HEK293 (cell line): Measurements from ENCODE around the gene TRPC4.

ENCODE experiments used
- CTCF ChIA-PET: fragments of 350-600 bp; formaldehyde crosslinking; extraction: SDS; loops from one replicate; lab custom pipeline; 2021; ENCODE audit warnings: antibody characterized with exemption; lab: Yijun Ruan, JAX
- POLR2A ChIA-PET: fragments of 300-600 bp; formaldehyde crosslinking; extraction: SDS; loops from one replicate; lab custom pipeline; 2020; ENCODE audit warnings: antibody characterized with exemption, inconsistent platforms; lab: Yijun Ruan, JAX
- H3K27ac ChIP-seq: fragments of 200-500 bp; sonication (Bioruptor generic); 2 replicates; pipeline ENCODE4 v1.5.1; 2014; ENCODE audit warnings: low read depth, low read length, control low read depth, inconsistent platforms; ENCODE audit errors: extremely low read depth
- H3K36me3 ChIP-seq, 2 experiments: fragments of 200-500 bp in 1 of 2; sonication (Bioruptor generic) in 1 of 2; 1 replicate in 1 of 2; 2 replicates in 1 of 2; pipeline ENCODE4 v1.5.1; 2014 to 2017; ENCODE audit warnings: inconsistent platforms in 2 of 2, low read length in 2 of 2; ENCODE audit not compliant: control insufficient read depth in 2 of 2, insufficient read depth in 1 of 2
- H3K4me1 ChIP-seq: fragments of 200-500 bp; sonication (Bioruptor generic); 2 replicates; pipeline ENCODE4 v1.5.1; 2014; ENCODE audit warnings: mild to moderate bottlenecking, low read length, inconsistent platforms; ENCODE audit not compliant: control insufficient read depth, insufficient read depth
- H3K4me3 ChIP-seq: 2 replicates; pipeline ENCODE4 v1.5.1; 2011; ENCODE audit warnings: low read depth, mild to moderate bottlenecking, control low read depth, low read length, moderate library complexity
- H3K9me3 ChIP-seq: fragments of 200-500 bp; sonication (Bioruptor generic); 2 replicates; pipeline ENCODE4 v1.5.1; 2014; ENCODE audit warnings: low read depth, low read length, inconsistent platforms; ENCODE audit not compliant: control insufficient read depth, insufficient read depth
- HOXC10 ChIP-seq: sonication (generic); formaldehyde crosslinking; IDR thresholded peaks from 2 replicates; pipeline ENCODE4 v1.8.1; 2023; ENCODE audit warnings: mild to moderate bottlenecking, missing genetic modification reagents
- OSR2 ChIP-seq: fragments of 450-650 bp; formaldehyde crosslinking; IDR thresholded peaks from 2 replicates; pipeline ENCODE4 v1.5.1; 2016; ENCODE audit warnings: missing biosample characterization, missing genetic modification characterization
- PRDM1 ChIP-seq: fragments of 450-650 bp; formaldehyde crosslinking; IDR thresholded peaks from 2 replicates; pipeline ENCODE4; 2016; ENCODE audit warnings: missing biosample characterization, missing genetic modification characterization
- REPIN1 ChIP-seq: fragments of 450-650 bp; formaldehyde crosslinking; IDR thresholded peaks from 2 replicates; pipeline ENCODE4 v1.5.1; 2017; ENCODE audit warnings: missing biosample characterization, missing genetic modification characterization, low read depth
- SETDB1 ChIP-seq: IDR thresholded peaks from one replicate; pipeline ENCODE4 v1.6.1; 2017; ENCODE audit warnings: mild to moderate bottlenecking, low read length, moderate library complexity, mixed read lengths; ENCODE audit not compliant: insufficient read length
- SP7 ChIP-seq: fragments of 450-650 bp; formaldehyde crosslinking; IDR thresholded peaks from 2 replicates; pipeline ENCODE4 v1.5.1; 2016; ENCODE audit warnings: missing biosample characterization, missing genetic modification characterization
- TSHZ1 ChIP-seq: fragments of 450-650 bp; formaldehyde crosslinking; IDR thresholded peaks from 2 replicates; pipeline ENCODE4 v1.5.1; 2016; ENCODE audit warnings: missing biosample characterization, missing genetic modification characterization, borderline replicate concordance
- WT1 ChIP-seq: fragments of 450-650 bp; formaldehyde crosslinking; IDR thresholded peaks from 2 replicates; pipeline ENCODE4 v1.5.1; 2016; ENCODE audit warnings: missing biosample characterization, missing genetic modification characterization
- ZBTB20 ChIP-seq: fragments of 450-650 bp; formaldehyde crosslinking; IDR thresholded peaks from 2 replicates; pipeline ENCODE4 v1.5.1; 2016; ENCODE audit warnings: missing biosample characterization, missing genetic modification characterization
- ZFHX2 ChIP-seq: fragments of 450-650 bp; formaldehyde crosslinking; conservative IDR thresholded peaks from 2 replicates; pipeline ENCODE4 v1.5.1; 2016; ENCODE audit warnings: missing biosample characterization, missing genetic modification characterization
- ZNF112 ChIP-seq: fragments of 450-650 bp; formaldehyde crosslinking; IDR thresholded peaks from 2 replicates; pipeline ENCODE4 v1.5.0; 2017; ENCODE audit warnings: missing biosample characterization, missing genetic modification characterization
- ZNF114 ChIP-seq: fragments of 450-650 bp; formaldehyde crosslinking; IDR thresholded peaks from 2 replicates; pipeline ENCODE4 v1.5.0; 2017; ENCODE audit warnings: missing biosample characterization, missing genetic modification characterization
- ZNF121 ChIP-seq: fragments of 450-650 bp; formaldehyde crosslinking; IDR thresholded peaks from 2 replicates; pipeline ENCODE4 v1.5.1; 2016; ENCODE audit warnings: missing biosample characterization, missing genetic modification characterization
- ZNF133 ChIP-seq: fragments of 450-650 bp; formaldehyde crosslinking; IDR thresholded peaks from 2 replicates; pipeline ENCODE4 v1.5.1; 2016; ENCODE audit warnings: missing biosample characterization, missing genetic modification characterization
- ZNF174 ChIP-seq: fragments of 450-650 bp; formaldehyde crosslinking; IDR thresholded peaks from 2 replicates; pipeline ENCODE4 v1.5.0; 2017; ENCODE audit warnings: missing biosample characterization, mild to moderate bottlenecking, missing genetic modification characterization
- ZNF366 ChIP-seq: fragments of 450-650 bp; formaldehyde crosslinking; conservative IDR thresholded peaks from 2 replicates; pipeline ENCODE4 v1.5.1; 2016; ENCODE audit warnings: missing biosample characterization, missing genetic modification characterization
- ZNF416 ChIP-seq: fragments of 450-650 bp; formaldehyde crosslinking; IDR thresholded peaks from 2 replicates; pipeline ENCODE4 v1.5.1; 2016; ENCODE audit warnings: missing biosample characterization, missing genetic modification characterization
- ZNF48 ChIP-seq: fragments of 450-650 bp; formaldehyde crosslinking; IDR thresholded peaks from 2 replicates; pipeline ENCODE4 v1.5.1; 2016; ENCODE audit warnings: missing biosample characterization, missing genetic modification characterization
- ZNF571 ChIP-seq: fragments of 450-650 bp; formaldehyde crosslinking; IDR thresholded peaks from 2 replicates; pipeline ENCODE4 v1.5.0; 2017; ENCODE audit warnings: missing biosample characterization, missing genetic modification characterization
- ZNF621 ChIP-seq: fragments of 450-650 bp; formaldehyde crosslinking; IDR thresholded peaks from 2 replicates; pipeline ENCODE4 v1.5.1; 2017; ENCODE audit warnings: missing biosample characterization, missing genetic modification characterization
- ZNF677 ChIP-seq: fragments of 450-650 bp; IDR thresholded peaks from 2 replicates; pipeline ENCODE4 v1.5.0; 2018; ENCODE audit warnings: missing biosample characterization, mild to moderate bottlenecking, missing genetic modification characterization, moderate library complexity
- ZNF76 ChIP-seq: fragments of 450-650 bp; formaldehyde crosslinking; IDR thresholded peaks from 2 replicates; pipeline ENCODE4; 2016; ENCODE audit warnings: low read depth, missing biosample characterization, missing genetic modification characterization, borderline replicate concordance
- ZNF777 ChIP-seq: fragments of 450-650 bp; formaldehyde crosslinking; IDR thresholded peaks from 2 replicates; pipeline ENCODE4 v1.5.1; 2017; ENCODE audit warnings: missing biosample characterization, missing genetic modification characterization, borderline replicate concordance
- ZNF792 ChIP-seq: fragments of 450-650 bp; formaldehyde crosslinking; IDR thresholded peaks from 2 replicates; pipeline ENCODE4 v1.5.1; 2016; ENCODE audit warnings: missing biosample characterization, missing genetic modification characterization
- ZSCAN16 ChIP-seq: fragments of 450-650 bp; formaldehyde crosslinking; IDR thresholded peaks from 2 replicates; pipeline ENCODE4 v1.5.1; 2016; ENCODE audit warnings: missing biosample characterization, missing genetic modification characterization
- TF ChIP-seq, protein P1 (sequence below): fragments of 450-650 bp; formaldehyde crosslinking; IDR thresholded peaks from 2 replicates; pipeline ENCODE4 v1.5.1; 2016; ENCODE audit warnings: missing biosample characterization, missing genetic modification characterization, borderline replicate concordance
- TF ChIP-seq, protein P2 (sequence below): fragments of 450-650 bp; formaldehyde crosslinking; IDR thresholded peaks from 2 replicates; pipeline ENCODE4 v1.5.1; 2016; ENCODE audit warnings: missing biosample characterization, missing genetic modification characterization

The TRPC4 gene

GRCh38 chr13:37707739-37708500, 161.7 kb downstream of the TRPC4 start:
- H3K9me3 ChIP-seq, result no peaks in the 10 kb centered on the region
- POLR2A ChIA-PET, result no interaction called here
- H3K36me3 ChIP-seq, result no peaks in the 10 kb centered on the region
- no peak overlapping the region for H3K4me3 ChIP-seq
- H3K27ac ChIP-seq, result no peak overlapping the region
- TF ChIP-seq ZNF121 (tag by site-specific recombination), result no peak
- no peak for TF ChIP-seq HOXC10 (CRISPR knock-in tag)
- TF ChIP-seq ZNF114 (tag by site-specific recombination), result no peak
- no peak for TF ChIP-seq ZBTB20 (tag by site-specific recombination)
- TF ChIP-seq SETDB1, result no peak
- no peak for TF ChIP-seq ZSCAN16 (tag by site-specific recombination)
- no peak for TF ChIP-seq REPIN1
- no peak for TF ChIP-seq PRDM1
- TF ChIP-seq ZNF777 (tag by site-specific recombination), result no peak
- no peak for TF ChIP-seq ZNF366 (tag by site-specific recombination)
- TF ChIP-seq, protein P1, sequence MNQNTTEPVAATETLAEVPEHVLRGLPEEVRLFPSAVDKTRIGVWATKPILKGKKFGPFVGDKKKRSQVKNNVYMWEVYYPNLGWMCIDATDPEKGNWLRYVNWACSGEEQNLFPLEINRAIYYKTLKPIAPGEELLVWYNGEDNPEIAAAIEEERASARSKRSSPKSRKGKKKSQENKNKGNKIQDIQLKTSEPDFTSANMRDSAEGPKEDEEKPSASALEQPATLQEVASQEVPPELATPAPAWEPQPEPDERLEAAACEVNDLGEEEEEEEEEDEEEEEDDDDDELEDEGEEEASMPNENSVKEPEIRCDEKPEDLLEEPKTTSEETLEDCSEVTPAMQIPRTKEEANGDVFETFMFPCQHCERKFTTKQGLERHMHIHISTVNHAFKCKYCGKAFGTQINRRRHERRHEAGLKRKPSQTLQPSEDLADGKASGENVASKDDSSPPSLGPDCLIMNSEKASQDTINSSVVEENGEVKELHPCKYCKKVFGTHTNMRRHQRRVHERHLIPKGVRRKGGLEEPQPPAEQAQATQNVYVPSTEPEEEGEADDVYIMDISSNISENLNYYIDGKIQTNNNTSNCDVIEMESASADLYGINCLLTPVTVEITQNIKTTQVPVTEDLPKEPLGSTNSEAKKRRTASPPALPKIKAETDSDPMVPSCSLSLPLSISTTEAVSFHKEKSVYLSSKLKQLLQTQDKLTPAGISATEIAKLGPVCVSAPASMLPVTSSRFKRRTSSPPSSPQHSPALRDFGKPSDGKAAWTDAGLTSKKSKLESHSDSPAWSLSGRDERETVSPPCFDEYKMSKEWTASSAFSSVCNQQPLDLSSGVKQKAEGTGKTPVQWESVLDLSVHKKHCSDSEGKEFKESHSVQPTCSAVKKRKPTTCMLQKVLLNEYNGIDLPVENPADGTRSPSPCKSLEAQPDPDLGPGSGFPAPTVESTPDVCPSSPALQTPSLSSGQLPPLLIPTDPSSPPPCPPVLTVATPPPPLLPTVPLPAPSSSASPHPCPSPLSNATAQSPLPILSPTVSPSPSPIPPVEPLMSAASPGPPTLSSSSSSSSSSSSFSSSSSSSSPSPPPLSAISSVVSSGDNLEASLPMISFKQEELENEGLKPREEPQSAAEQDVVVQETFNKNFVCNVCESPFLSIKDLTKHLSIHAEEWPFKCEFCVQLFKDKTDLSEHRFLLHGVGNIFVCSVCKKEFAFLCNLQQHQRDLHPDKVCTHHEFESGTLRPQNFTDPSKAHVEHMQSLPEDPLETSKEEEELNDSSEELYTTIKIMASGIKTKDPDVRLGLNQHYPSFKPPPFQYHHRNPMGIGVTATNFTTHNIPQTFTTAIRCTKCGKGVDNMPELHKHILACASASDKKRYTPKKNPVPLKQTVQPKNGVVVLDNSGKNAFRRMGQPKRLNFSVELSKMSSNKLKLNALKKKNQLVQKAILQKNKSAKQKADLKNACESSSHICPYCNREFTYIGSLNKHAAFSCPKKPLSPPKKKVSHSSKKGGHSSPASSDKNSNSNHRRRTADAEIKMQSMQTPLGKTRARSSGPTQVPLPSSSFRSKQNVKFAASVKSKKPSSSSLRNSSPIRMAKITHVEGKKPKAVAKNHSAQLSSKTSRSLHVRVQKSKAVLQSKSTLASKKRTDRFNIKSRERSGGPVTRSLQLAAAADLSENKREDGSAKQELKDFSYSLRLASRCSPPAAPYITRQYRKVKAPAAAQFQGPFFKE, result no peak
- TF ChIP-seq ZNF571 (tag by site-specific recombination), result no peak
- TF ChIP-seq, protein P2, sequence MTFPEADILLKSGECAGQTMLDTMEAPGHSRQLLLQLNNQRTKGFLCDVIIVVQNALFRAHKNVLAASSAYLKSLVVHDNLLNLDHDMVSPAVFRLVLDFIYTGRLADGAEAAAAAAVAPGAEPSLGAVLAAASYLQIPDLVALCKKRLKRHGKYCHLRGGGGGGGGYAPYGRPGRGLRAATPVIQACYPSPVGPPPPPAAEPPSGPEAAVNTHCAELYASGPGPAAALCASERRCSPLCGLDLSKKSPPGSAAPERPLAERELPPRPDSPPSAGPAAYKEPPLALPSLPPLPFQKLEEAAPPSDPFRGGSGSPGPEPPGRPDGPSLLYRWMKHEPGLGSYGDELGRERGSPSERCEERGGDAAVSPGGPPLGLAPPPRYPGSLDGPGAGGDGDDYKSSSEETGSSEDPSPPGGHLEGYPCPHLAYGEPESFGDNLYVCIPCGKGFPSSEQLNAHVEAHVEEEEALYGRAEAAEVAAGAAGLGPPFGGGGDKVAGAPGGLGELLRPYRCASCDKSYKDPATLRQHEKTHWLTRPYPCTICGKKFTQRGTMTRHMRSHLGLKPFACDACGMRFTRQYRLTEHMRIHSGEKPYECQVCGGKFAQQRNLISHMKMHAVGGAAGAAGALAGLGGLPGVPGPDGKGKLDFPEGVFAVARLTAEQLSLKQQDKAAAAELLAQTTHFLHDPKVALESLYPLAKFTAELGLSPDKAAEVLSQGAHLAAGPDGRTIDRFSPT (tag by site-specific recombination), result no peak
- TF ChIP-seq ZNF174 (tag by site-specific recombination), result no peak
- no peak for TF ChIP-seq ZNF76 (tag by site-specific recombination)
- TF ChIP-seq ZNF416 (tag by site-specific recombination), result no peak
- no peak for TF ChIP-seq ZFHX2
- no peak for TF ChIP-seq SP7
- TF ChIP-seq ZNF621 (tag by site-specific recombination), result no peak
- H3K4me1 ChIP-seq, result no peaks in the 10 kb centered on the region
- CTCF ChIA-PET, result no interaction called here

DNA sequence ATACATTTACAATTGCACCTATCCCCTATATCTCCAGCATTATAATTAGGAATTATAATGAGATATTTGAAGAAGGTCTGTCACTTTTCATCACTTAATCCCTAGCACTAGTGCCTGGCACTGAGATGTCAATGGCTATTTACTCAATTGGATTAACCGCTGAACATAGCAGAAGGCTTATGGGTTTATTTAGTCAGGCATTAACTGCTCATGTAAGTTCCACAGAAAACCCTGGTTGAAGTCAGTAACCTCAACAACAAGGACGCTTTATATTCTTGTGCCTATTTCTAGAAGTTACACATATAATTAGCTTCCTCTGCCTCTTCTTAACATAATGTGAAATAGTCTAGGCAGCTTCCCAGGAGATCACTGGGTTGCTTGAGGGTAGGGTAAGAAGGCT, 163.5 kb downstream of the TRPC4 start:
- H3K9me3 ChIP-seq, result no peaks in the 10 kb centered on the region
- no peak overlapping the region for H3K27ac ChIP-seq
- H3K4me1 ChIP-seq, result no peaks in the 10 kb centered on the region; the same call in 1 of the 2 replicates
- no peak overlapping the region for H3K4me3 ChIP-seq
- POLR2A ChIA-PET, result no interaction called here
- CTCF ChIA-PET, result no interaction called here
- no peaks in the 10 kb centered on the region for H3K36me3 ChIP-seq
- TF ChIP-seq ZNF677 (tag by site-specific recombination) (no peak), ZNF48 (no peak), ZBTB20 (tag by site-specific recombination) (no peak), ZNF112 (tag by site-specific recombination) (no peak), ZNF792 (tag by site-specific recombination) (no peak), ZNF133 (tag by site-specific recombination) (no peak), WT1 (tag by site-specific recombination) (no peak), OSR2 (tag by site-specific recombination) (no peak), TSHZ1 (tag by site-specific recombination) (no peak)
